GM23338 (cell line): Measurements from ENCODE around the gene CHCHD6. TPM values are rescaled to one million over a fixed set of nuclear protein-coding genes. Genes with fewer than 3 reads are reported as not detected.
A peak's percentile ranks its signal among the peaks of the same experiment; 100 is the strongest.

ENCODE experiments used
- ATAC-seq: fragments of 200-7000 bp; cut with Tn5 transposase; 3 replicates; pipeline ENCODE4 v1.9.1; 2020
- DNase-seq: peaks from one replicate; pipeline ENCODE4 v3.0.0-alpha.2; 2015; ENCODE audit warnings: low spot score
- H2AFZ ChIP-seq: fragments of 200-600 bp; sonication (generic); 2 replicates; pipeline ENCODE4 v1.8.0; 2016; ENCODE audit warnings: antibody characterized with exemption, mild to moderate bottlenecking, moderate library complexity
- H3F3A ChIP-seq: fragments of 200-600 bp; sonication (generic); replicated peaks from 2 replicates; pipeline ENCODE4 v1.8.0; 2017; ENCODE audit warnings: antibody characterized with exemption, mixed run types, low read depth
- H3K27ac ChIP-seq: fragments of 200-600 bp; sonication (generic); 2 replicates; pipeline ENCODE4 v1.6.1; 2016; ENCODE audit warnings: low read depth
- H3K27me3 ChIP-seq: fragments of 200-600 bp; sonication (generic); 2 replicates; pipeline ENCODE4 v1.8.0; 2016; ENCODE audit warnings: mild to moderate bottlenecking, mixed run types, moderate library complexity; ENCODE audit not compliant: insufficient read depth
- H3K36me3 ChIP-seq: fragments of 200-600 bp; sonication (generic); 2 replicates; pipeline ENCODE4 v1.8.0; 2016; ENCODE audit warnings: mild to moderate bottlenecking; ENCODE audit not compliant: insufficient read depth
- H3K4me1 ChIP-seq: fragments of 200-600 bp; sonication (generic); 2 replicates; pipeline ENCODE4 v1.8.0; 2016; ENCODE audit warnings: mild to moderate bottlenecking, moderate library complexity; ENCODE audit not compliant: insufficient read depth
- H3K4me2 ChIP-seq: fragments of 200-600 bp; sonication (generic); 2 replicates; pipeline ENCODE4 v1.7.1; 2017; ENCODE audit warnings: mixed run types
- H3K4me3 ChIP-seq: fragments of 200-600 bp; sonication (generic); 2 replicates; pipeline ENCODE4 v1.6.1; 2016; ENCODE audit warnings: mixed run types
- H3K79me2 ChIP-seq: fragments of 200-600 bp; sonication (generic); replicated peaks from 2 replicates; pipeline ENCODE4 v1.8.0; 2017; ENCODE audit warnings: mild to moderate bottlenecking; ENCODE audit not compliant: insufficient read depth
- H3K9me2 ChIP-seq: fragments of 200-600 bp; sonication (generic); 2 replicates; pipeline ENCODE4 v1.8.0; 2017; ENCODE audit not compliant: insufficient read depth
- H4K20me1 ChIP-seq: fragments of 200-600 bp; sonication (generic); replicated peaks from 2 replicates; pipeline ENCODE4 v1.8.0; 2017; ENCODE audit warnings: mild to moderate bottlenecking; ENCODE audit not compliant: insufficient read depth
- H3K27ac Mint-ChIP-seq: 2 replicates; pipeline ENCODE4 v1.8.0; 2020; ENCODE audit warnings: inconsistent platforms, mild to moderate bottlenecking, moderate library complexity, mixed read lengths
- H3K27me3 Mint-ChIP-seq: 3 replicates; pipeline ENCODE4 v1.8.0; 2022; ENCODE audit warnings: low read depth, mild to moderate bottlenecking, moderate library complexity, mixed read lengths, inconsistent platforms; ENCODE audit not compliant: insufficient read depth, poor library complexity
- H3K36me3 Mint-ChIP-seq: 3 replicates; pipeline ENCODE4 v1.8.0; 2021; ENCODE audit warnings: low read depth, mild to moderate bottlenecking, inconsistent platforms, moderate library complexity, mixed read lengths
- H3K4me1 Mint-ChIP-seq: 3 replicates; pipeline ENCODE4 v1.8.0; 2020; ENCODE audit warnings: mild to moderate bottlenecking, inconsistent platforms, mixed read lengths
- H3K4me3 Mint-ChIP-seq: 3 replicates; pipeline ENCODE4 v1.8.0; 2021; ENCODE audit warnings: moderate library complexity, mild to moderate bottlenecking, inconsistent platforms, mixed read lengths
- H3K9me3 Mint-ChIP-seq: 3 replicates; pipeline ENCODE4 v1.8.0; 2020; ENCODE audit warnings: moderate library complexity, mild to moderate bottlenecking, inconsistent platforms, mixed read lengths
- CTCF ChIP-seq, 2 experiments: fragments of 200-600 bp in 1 of 2; sonication (generic) in 1 of 2; conservative IDR thresholded peaks; 2 replicates each; pipeline versions ENCODE4 v1.5.1 to v1.6.1; 2016 to 2017; ENCODE audit warnings: antibody characterized with exemption in 2 of 2, low read depth in 2 of 2, mild to moderate bottlenecking in 2 of 2, moderate library complexity in 1 of 2
- ETS1 ChIP-seq: IDR thresholded peaks from 2 replicates; pipeline ENCODE4 v1.6.1; 2016; ENCODE audit warnings: antibody characterized with exemption
- EZH2 ChIP-seq: fragments of 200-600 bp; sonication (generic); IDR thresholded peaks from one replicate; pipeline ENCODE4 v1.8.0; 2017; ENCODE audit warnings: antibody characterized with exemption, mild to moderate bottlenecking, low read depth; ENCODE audit not compliant: unreplicated experiment
- JUNB ChIP-seq: IDR thresholded peaks from one replicate; pipeline ENCODE4 v1.6.1; 2016; ENCODE audit warnings: antibody characterized with exemption; ENCODE audit not compliant: unreplicated experiment
- NANOG ChIP-seq: IDR thresholded peaks from 2 replicates; pipeline ENCODE4 v1.6.1; 2016; ENCODE audit warnings: antibody characterized with exemption, borderline replicate concordance
- POLR2AphosphoS5 ChIP-seq: IDR thresholded peaks from 2 replicates; pipeline ENCODE4 v1.6.1; 2016; ENCODE audit warnings: antibody characterized with exemption, low read depth
- REST ChIP-seq: IDR thresholded peaks from one replicate; pipeline ENCODE4 v1.6.1; 2018; ENCODE audit warnings: antibody characterized with exemption; ENCODE audit not compliant: unreplicated experiment
- STAT1 ChIP-seq: IDR thresholded peaks from one replicate; pipeline ENCODE4 v1.6.1; 2016; ENCODE audit warnings: antibody characterized with exemption; ENCODE audit not compliant: unreplicated experiment
- ZNF114 ChIP-seq: fragments of 250-450 bp; sonication (Bioruptor Pico); IDR thresholded peaks from 2 replicates; pipeline ENCODE4 v1.5.0; 2020; ENCODE audit warnings: mild to moderate bottlenecking, moderate library complexity
- ZNF331 ChIP-seq: fragments of 250-450 bp; sonication (Bioruptor Pico); IDR thresholded peaks from 2 replicates; pipeline ENCODE4 v1.5.0; 2020; ENCODE audit warnings: low read depth, mild to moderate bottlenecking, moderate library complexity
- ZNF462 ChIP-seq: fragments of 250-450 bp; sonication (Bioruptor Pico); IDR thresholded peaks from 2 replicates; pipeline ENCODE4 v1.5.0; 2020; ENCODE audit warnings: mild to moderate bottlenecking, moderate library complexity
- polyA plus RNA-seq: library from polyadenylated mRNA; unstranded; fragments of >200 nt; fragmentation: Nextera tagmentation; extraction: Ambion mirVana; gene quantifications from 2 replicates; pipeline ENCODE4 v1.2.1, GENCODE V29; 2016
- total RNA-seq: library from RNA; depleted of rRNA; stranded (reverse); fragments of >200 nt; shearing (Covaris generic); gene quantifications from 2 replicates; pipeline ENCODE4 v1.2.3, GENCODE V29; 2014

Gene CHCHD6
- total and polyA plus RNA-seq, 2 experiments from 2014 or later: 28.8 to 43.0 TPM

- TF ChIP-seq ZNF462 (no peak), NANOG (no peak)
Measured at GRCh38 chr3:126851382-126851781, 147.3 kb downstream of the CHCHD6 start (continued).

GRCh38 chr3:126851934-126852333, 147.9 kb downstream of the CHCHD6 start:
- H3K36me3 Mint-ChIP-seq: peaks cover 2% of the 10 kb centered on the region; the same call in 2 of the 3 replicates
- no peak for TF ChIP-seq JUNB
- no peak for TF ChIP-seq STAT1
- TF ChIP-seq REST: no peak
- TF ChIP-seq CTCF (conservative IDR thresholded peaks at IDR 0.05; ENCODE audit: low read depth in 2 of 2): no peak
- no peak for TF ChIP-seq ZNF114 (CRISPR knock-in tag)
- no peak for TF ChIP-seq POLR2AphosphoS5
- TF ChIP-seq ZNF331: no peak
- TF ChIP-seq EZH2: no peak
- no peak for TF ChIP-seq NANOG
- TF ChIP-seq ETS1: no peak

More at GRCh38 chr3:126851934-126852333, 147.9 kb downstream of the CHCHD6 start:
- no peak for DNase-seq
- no peak overlapping the region for H2AFZ ChIP-seq
- H3K9me2 ChIP-seq: peaks cover 3% of the 10 kb centered on the region
- no peak for ATAC-seq
- H3K27me3 ChIP-seq: no peaks in the 10 kb centered on the region
- no peaks in the 10 kb centered on the region for H4K20me1 ChIP-seq
- H3K9me3 Mint-ChIP-seq: no peaks in the 10 kb centered on the region
- peaks cover 54% of the 10 kb centered on the region for H3K4me1 Mint-ChIP-seq
- H3K4me3 ChIP-seq: no peak overlapping the region
- peak overlapping the region; percentile 49 for H3K27ac Mint-ChIP-seq
- H3K4me2 ChIP-seq: 0 out of 2 replicates have a peak overlapping the region, but pooled peaks have one; percentile 34
- peaks cover 36% of the 10 kb centered on the region for H3K4me1 ChIP-seq
- peak overlapping the region; percentile 94 for H3K27ac ChIP-seq
- H3K79me2 ChIP-seq: no peaks in the 10 kb centered on the region; the same call in 1 of the 2 replicates
- peaks cover 2% of the 10 kb centered on the region for H3K27me3 Mint-ChIP-seq
- H3K36me3 ChIP-seq: no peaks in the 10 kb centered on the region
- H3K4me3 Mint-ChIP-seq: no peak overlapping the region
- H3F3A ChIP-seq: peaks cover 9% of the 10 kb centered on the region
